ENCODE results near the gene HSCB. TPM values are rescaled to one million over a fixed set of nuclear protein-coding genes. Genes with fewer than 3 reads are reported as not detected.

The HSCB gene
- total RNA-seq, 1 experiment from 2014 or later: 21.2 TPM

DNA sequence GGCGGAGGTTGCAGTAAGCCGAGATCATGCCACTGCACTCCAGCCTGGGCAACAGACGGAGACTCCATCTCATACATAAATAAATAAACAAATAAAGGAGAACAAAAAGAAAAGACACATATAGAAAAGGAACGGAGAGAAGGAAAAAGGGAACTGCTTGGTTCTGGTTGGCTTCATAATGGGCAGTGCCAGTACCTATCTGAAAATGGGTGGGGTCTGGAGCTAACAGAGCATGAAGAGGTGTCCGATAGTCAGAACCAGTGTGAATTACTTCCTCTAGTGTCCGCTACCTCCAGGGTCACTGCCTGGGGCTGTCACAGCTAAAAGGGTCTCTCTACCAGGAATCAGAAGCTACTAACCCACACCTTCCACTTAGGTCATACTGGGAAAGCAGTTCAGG is 35.0 kb upstream of the HSCB start:
- Histone ChIP-seq H3K79me1 (ENCODE audit: insufficient read depth, low read depth, low read length, poor library complexity, severe bottlenecking) (no peaks in the 10 kb centered on the region), H3K4me2 (ENCODE audit: insufficient read depth, insufficient read length, low read length) (no peak overlapping the region), H2BK120ac (ENCODE audit: low read depth, low read length, poor library complexity, severe bottlenecking) (no peak overlapping the region), H4K5ac (ENCODE audit: insufficient read length, low read depth, low read length) (no peak overlapping the region), H3T11ph (ENCODE audit: low read length) (no peak overlapping the region), H2BK20ac (ENCODE audit: low read depth, low read length, poor library complexity, severe bottlenecking) (no peak overlapping the region), H3K18ac (ENCODE audit: insufficient read length, low read depth, low read length) (no peak overlapping the region), H2BK15ac (ENCODE audit: low read depth, low read length) (no peak overlapping the region), H3K79me2 (ENCODE audit: insufficient read depth, low read length) (no peaks in the 10 kb centered on the region), H3K27me3 (ENCODE audit: insufficient read depth, low read length) (no peaks in the 10 kb centered on the region), H4K20me1 (ENCODE audit: control insufficient read depth, insufficient read depth, insufficient read length) (no peaks in the 10 kb centered on the region), H4K91ac (ENCODE audit: insufficient read length, low read depth, low read length) (no peak overlapping the region), H3K4ac (ENCODE audit: low read depth, low read length) (no peak overlapping the region), H3K23ac (ENCODE audit: insufficient read length, low read depth, low read length) (no peak overlapping the region), H2AK5ac (ENCODE audit: insufficient read length, low read length) (no peak overlapping the region), H3K27ac (ENCODE audit: insufficient read length, low read depth, low read length) (no peak overlapping the region), H3K23me2 (ENCODE audit: insufficient read length, low read depth, low read length, poor library complexity, severe bottlenecking) (no peaks in the 10 kb centered on the region), H3K9ac (ENCODE audit: extremely low read depth, insufficient read length, low read length) (no peak overlapping the region), H3K4me1 (ENCODE audit: insufficient read depth, low read length) (no peaks in the 10 kb centered on the region), H2BK12ac (ENCODE audit: insufficient read length, low read depth, low read length) (no peak overlapping the region), H3K14ac (ENCODE audit: insufficient read depth, low read length) (no peak overlapping the region), H4K8ac (replicated peaks; ENCODE audit: insufficient read length, low read depth, low read length) (no peak overlapping the region), H3K56ac (ENCODE audit: insufficient read length, low read depth, low read length) (no peak overlapping the region), H2BK5ac (ENCODE audit: insufficient read length, low read length) (no peak overlapping the region), H2AFZ (ENCODE audit: low read length) (no peak overlapping the region), H3K9me3 (ENCODE audit: control insufficient read depth, low read depth, low read length) (no peaks in the 10 kb centered on the region)
- no CpG with 5 or more reads among the region's 6 CpGs for WGBS (ENCODE audit: extremely low coverage, insufficient read length, low lambda C conversion rate)
- TF ChIP-seq, protein P1, sequence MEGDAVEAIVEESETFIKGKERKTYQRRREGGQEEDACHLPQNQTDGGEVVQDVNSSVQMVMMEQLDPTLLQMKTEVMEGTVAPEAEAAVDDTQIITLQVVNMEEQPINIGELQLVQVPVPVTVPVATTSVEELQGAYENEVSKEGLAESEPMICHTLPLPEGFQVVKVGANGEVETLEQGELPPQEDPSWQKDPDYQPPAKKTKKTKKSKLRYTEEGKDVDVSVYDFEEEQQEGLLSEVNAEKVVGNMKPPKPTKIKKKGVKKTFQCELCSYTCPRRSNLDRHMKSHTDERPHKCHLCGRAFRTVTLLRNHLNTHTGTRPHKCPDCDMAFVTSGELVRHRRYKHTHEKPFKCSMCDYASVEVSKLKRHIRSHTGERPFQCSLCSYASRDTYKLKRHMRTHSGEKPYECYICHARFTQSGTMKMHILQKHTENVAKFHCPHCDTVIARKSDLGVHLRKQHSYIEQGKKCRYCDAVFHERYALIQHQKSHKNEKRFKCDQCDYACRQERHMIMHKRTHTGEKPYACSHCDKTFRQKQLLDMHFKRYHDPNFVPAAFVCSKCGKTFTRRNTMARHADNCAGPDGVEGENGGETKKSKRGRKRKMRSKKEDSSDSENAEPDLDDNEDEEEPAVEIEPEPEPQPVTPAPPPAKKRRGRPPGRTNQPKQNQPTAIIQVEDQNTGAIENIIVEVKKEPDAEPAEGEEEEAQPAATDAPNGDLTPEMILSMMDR (conservative IDR thresholded peaks at IDR 0.05): no peak
- Mint-ChIP-seq H3K36me3 (ENCODE audit: insufficient read depth in 1 of 3, low read depth in 3 of 3) (peaks cover 42 to 63% (median 59%) of the 10 kb centered on the region in 3 experiments), H3K4me1 (no peaks in the 10 kb centered on the region), H3K27ac (no peak overlapping the region), H3K4me3 (no peak overlapping the region), H3K9me3 (no peaks in the 10 kb centered on the region), H3K27me3 (ENCODE audit: low read depth) (no peaks in the 10 kb centered on the region)
- DNase-seq: no peak
